Sigmoid colon (tissue), 4 donors: ENCODE data around the gene SLC7A5.
"Not testable (repeated sequence)": the region's sequence is repeated elsewhere in the genome, so short reads cannot be mapped to it uniquely, and the experiment has no call there.

ENCODE experiments used
- CTCF ChIP-seq, 4 experiments: fragments of 450-650 bp in 3 of 4; fragments of 200-600 bp in 1 of 4; IDR thresholded peaks; one replicate each; pipeline ENCODE4 v1.5.1; 2016 to 2019; ENCODE audit warnings: antibody characterized with exemption in 4 of 4, mild to moderate bottlenecking in 3 of 4, moderate library complexity in 2 of 4
- EP300 ChIP-seq, 4 donors: sonication (generic); formaldehyde crosslinking; IDR thresholded peaks; one replicate each; pipeline ENCODE4 v1.6.1; 2017; ENCODE audit warnings: antibody characterized with exemption in 4 of 4
- POLR2A ChIP-seq, 2 donors: fragments of 450-650 bp; IDR thresholded peaks; one replicate each; pipeline ENCODE4 v1.6.1; 2016; ENCODE audit warnings: antibody characterized with exemption in 2 of 2, mild to moderate bottlenecking in 2 of 2, moderate library complexity in 2 of 2
- POLR2AphosphoS5 ChIP-seq, 4 donors: sonication (generic); formaldehyde crosslinking; IDR thresholded peaks; one replicate each; pipeline ENCODE4 v1.6.1; 2017; ENCODE audit warnings: antibody characterized with exemption in 4 of 4

GRCh38 chr16:87894005-87894404 lies 24.7 kb upstream of the SLC7A5 start:
- not testable (repeated sequence) for TF ChIP-seq EP300, CTCF, POLR2A, POLR2AphosphoS5 (IDR thresholded peaks at IDR 0.05)
